HCT116 (cell line): ENCODE data around the gene TNFRSF1A. TPM values are rescaled to one million over a fixed set of nuclear protein-coding genes. Genes with fewer than 3 reads are reported as not detected.

Source experiments
- ATAC-seq: fragments of 200-7000 bp; cut with Tn5 transposase; 2 replicates; pipeline ENCODE4 v1.9.1; 2020; ENCODE audit warnings: mild to moderate bottlenecking, moderate library complexity
- BruUV-seq: library from RNA; stranded (reverse); fragments of 400-500 nt; replicated peaks from 2 replicates; lab custom pipeline; 2021; lab: Mats Ljungman, UMichigan
- CTCF ChIA-PET: fragments of 300-600 bp; sonication (Branson Sonifier 250); formaldehyde crosslinking; loops from one replicate; lab custom pipeline; 2021; ENCODE audit warnings: antibody characterized with exemption; lab: Charles Lee
- POLR2A ChIA-PET: fragments of 300-600, 350-600 bp; sonication (Branson Sonifier 250); formaldehyde crosslinking; loops from one replicate; lab custom pipeline; 2021; ENCODE audit warnings: antibody characterized with exemption; lab: Charles Lee
- RAD21 ChIA-PET, 2 experiments: fragments of 300-600 bp; sonication (Branson Sonifier 250); formaldehyde crosslinking; loops; one replicate each; lab custom pipeline; 2023; ENCODE audit warnings: low total read pairs in 2 of 2; ENCODE audit not compliant: uncharacterized antibody in 2 of 2, unreplicated experiment in 2 of 2, low non-redundant PET in 1 of 2; lab: Charles Lee
- DNase-seq: peaks from one replicate; pipeline ENCODE4 v3.0.0-alpha.2; 2010; ENCODE audit warnings: low read depth, low spot score
- H2AFZ ChIP-seq: fragments of 200-600 bp; shearing (Covaris generic), sonication (generic); 2 replicates; pipeline ENCODE4 v1.6.1; 2017; ENCODE audit warnings: low read depth, mixed run types, mixed read lengths, antibody characterized with exemption, low read length; ENCODE audit not compliant: poor library complexity, severe bottlenecking
- H3K27ac ChIP-seq: 2 replicates; pipeline ENCODE4 v1.5.1; 2012; ENCODE audit warnings: low read depth, low read length
- H3K27me3 ChIP-seq: fragments of 200-600 bp; sonication (generic); 2 replicates; pipeline ENCODE4 v1.6.1; 2016; ENCODE audit warnings: mixed run types, low read length, mixed read lengths; ENCODE audit not compliant: insufficient read depth
- H3K36me3 ChIP-seq, 2 experiments: fragments of 200-500 bp in 1 of 2; fragments of 200-600 bp in 1 of 2; sonication (Bioruptor generic) in 1 of 2; sonication (generic) in 1 of 2; 2 replicates each; pipeline versions ENCODE4 v1.5.1 to v1.6.1; 2014 to 2016; ENCODE audit warnings: low read length in 2 of 2, inconsistent platforms in 1 of 2, mixed read lengths in 1 of 2, mixed run types in 1 of 2; ENCODE audit not compliant: insufficient read depth in 2 of 2, control insufficient read depth in 1 of 2
- H3K4me1 ChIP-seq, 2 experiments: fragments of 200-600 bp in 1 of 2; sonication (generic) in 1 of 2; 2 replicates each; pipeline versions ENCODE4 v1.5.1 to v1.6.1; 2012 to 2017; ENCODE audit warnings: low read length in 2 of 2, inconsistent platforms in 1 of 2, mild to moderate bottlenecking in 1 of 2, mixed read lengths in 1 of 2, mixed run types in 1 of 2, moderate library complexity in 1 of 2; ENCODE audit not compliant: insufficient read depth in 2 of 2, control insufficient read depth in 1 of 2
- H3K4me2 ChIP-seq: fragments of 200-600 bp; sonication (generic); 2 replicates; pipeline ENCODE4 v1.6.1; 2017; ENCODE audit warnings: mixed run types, low read length, mixed read lengths
- H3K4me3 ChIP-seq, 2 experiments: fragments of 200-600 bp in 1 of 2; sonication (generic) in 1 of 2; replicated peaks in 1 of 2; 2 replicates each; pipeline ENCODE4 v1.5.1; 2011 to 2016; ENCODE audit warnings: low read length in 2 of 2, control low read depth in 1 of 2, low read depth in 1 of 2, mild to moderate bottlenecking in 1 of 2, mixed read lengths in 1 of 2, mixed run types in 1 of 2
- H3K79me2 ChIP-seq: fragments of 200-600 bp; sonication (generic); 2 replicates; pipeline ENCODE4 v1.6.1; 2017; ENCODE audit warnings: mild to moderate bottlenecking, mixed run types, low read length, moderate library complexity, mixed read lengths; ENCODE audit not compliant: insufficient read depth
- H3K9ac ChIP-seq: fragments of 200-600 bp; sonication (generic); 2 replicates; pipeline ENCODE4 v1.6.1; 2016; ENCODE audit warnings: low read length, mixed read lengths
- H3K9me2 ChIP-seq: fragments of 200-600 bp; sonication (generic), shearing (Covaris generic); 2 replicates; pipeline ENCODE4 v1.6.1; 2017; ENCODE audit warnings: mixed run types, mild to moderate bottlenecking, moderate library complexity; ENCODE audit not compliant: insufficient read depth
- H3K9me3 ChIP-seq, 2 experiments: fragments of 200-500 bp in 1 of 2; fragments of 200-600 bp in 1 of 2; sonication (Bioruptor generic) in 1 of 2; sonication (generic) in 1 of 2; 2 replicates each; pipeline ENCODE4 v1.6.1; 2014 to 2017; ENCODE audit warnings: low read length in 2 of 2, mixed read lengths in 2 of 2, inconsistent platforms in 1 of 2, low read depth in 1 of 2, mild to moderate bottlenecking in 1 of 2, mixed run types in 1 of 2, moderate library complexity in 1 of 2; ENCODE audit not compliant: control insufficient read depth in 1 of 2, insufficient read depth in 1 of 2
- H4K20me1 ChIP-seq: fragments of 200-600 bp; sonication (generic), shearing (Covaris generic); 2 replicates; pipeline ENCODE4 v1.6.1; 2017; ENCODE audit warnings: mixed run types, mild to moderate bottlenecking, moderate library complexity; ENCODE audit not compliant: insufficient read depth
- ELF1 ChIP-seq: IDR thresholded peaks from 2 replicates; pipeline ENCODE4 v1.6.1; 2012; ENCODE audit warnings: low read depth, borderline replicate concordance
- EZH2phosphoT487 ChIP-seq: fragments of 200-600 bp; IDR thresholded peaks from 2 replicates; pipeline ENCODE4 v1.6.1; 2018; ENCODE audit warnings: antibody characterized with exemption, borderline replicate concordance
- JUND ChIP-seq: IDR thresholded peaks from 2 replicates; pipeline ENCODE4 v1.6.1; 2012
- MAX ChIP-seq: IDR thresholded peaks from 2 replicates; pipeline ENCODE4 v1.6.1; 2012
- POLR2A ChIP-seq: IDR thresholded peaks from 2 replicates; pipeline ENCODE4 v1.7.0; 2011; ENCODE audit warnings: borderline replicate concordance; ENCODE audit not compliant: insufficient read depth, insufficient read length; ENCODE audit errors: extremely low read depth
- REST ChIP-seq: IDR thresholded peaks from 2 replicates; pipeline ENCODE4 v1.6.1; 2012; ENCODE audit warnings: low read depth
- SP1 ChIP-seq: IDR thresholded peaks from 2 replicates; pipeline ENCODE4 v1.6.1; 2012; ENCODE audit warnings: low read depth
- TCF7L2 ChIP-seq: IDR thresholded peaks from 2 replicates; pipeline ENCODE4 v1.7.0; 2011; ENCODE audit warnings: borderline replicate concordance, inconsistent platforms; ENCODE audit not compliant: insufficient read depth, insufficient read length; ENCODE audit errors: extremely low read depth
- ZFX ChIP-seq: fragments of 450-650 bp; IDR thresholded peaks from 2 replicates; pipeline ENCODE4 v1.6.1; 2017
- ZNF274 ChIP-seq: fragments of 200-500 bp; sonication (Bioruptor generic); IDR thresholded peaks from 2 replicates; pipeline ENCODE4 v1.6.1; 2014; ENCODE audit warnings: mild to moderate bottlenecking, low read depth, low read length, inconsistent platforms
- intact Hi-C: fragments of 100-400 bp; cut with micrococcal nuclease; formaldehyde crosslinking; loops from 2 replicates; pipeline ENCODE4 v1.10.0; 2022
- total RNA-seq: library from RNA; stranded (reverse); gene quantifications from one replicate; pipeline ENCODE4 v1.2.1, GENCODE V29; 2021; ENCODE audit not compliant: unreplicated experiment

Gene TNFRSF1A
- total RNA-seq, 1 experiment from 2014 or later = 129 TPM

GRCh38 chr12:6362403-6362802 is 20.5 kb upstream of the TNFRSF1A start (continued):
- no peak for TF ChIP-seq EZH2phosphoT487
- no peak for TF ChIP-seq JUND
- no peak for TF ChIP-seq MAX
- no peak for TF ChIP-seq ZFX
- no peak for TF ChIP-seq ZNF274
- TF ChIP-seq, all 23 proteins: peak for 0

GRCh38 chr12:6361834-6362233 is 20.0 kb upstream of the TNFRSF1A start:
- Histone ChIP-seq H3K27ac (peak overlapping the region; percentile 99), H3K9me3 (no peaks in the 10 kb centered on the region)
- RAD21 ChIA-PET = no interaction called here
- no peak for TF ChIP-seq POLR2A
- TF ChIP-seq SP1 = no peak
- TF ChIP-seq REST = no peak
- no peak for TF ChIP-seq JUND
- TF ChIP-seq ELF1 = no peak
- no peak for TF ChIP-seq TCF7L2
- TF ChIP-seq, all 23 proteins: peak for 0
- ChIA-PET CTCF (no interaction called here), POLR2A (no interaction called here)
- peaks cover 48 to 67% of the 10 kb centered on the region in 2 experiments for H3K4me1 ChIP-seq
- H3K9ac ChIP-seq = peak overlapping the region; percentile 85; the same call in 1 of the 2 replicates
- H3K27me3 ChIP-seq = no peaks in the 10 kb centered on the region
- peaks cover 2 to 15% of the 10 kb centered on the region in 2 experiments; a peak in 2 of 4 replicates for H3K36me3 ChIP-seq
- H3K4me3 ChIP-seq = no peak overlapping the region
- DNase-seq (no peak), ATAC-seq (0 out of 2 replicates have a peak, but pooled peaks have one; percentile 3)
- peaks cover 43% of the 10 kb centered on the region for H3K79me2 ChIP-seq
- H3K9me2 ChIP-seq = no peaks in the 10 kb centered on the region
- peak overlapping the region; percentile 98 for H3K4me2 ChIP-seq
- no peak overlapping the region for H2AFZ ChIP-seq
- H4K20me1 ChIP-seq = no peaks in the 10 kb centered on the region
- intact Hi-C loops = no loop called here
- BruUV-seq = no TSS peak
